B cell (primary cell): ENCODE results near the gene RHOU.

Experiments used
- CTCF ChIP-seq: fragments of 200-600 bp; IDR thresholded peaks from one replicate; pipeline ENCODE4 v1.8.0; 2022; ENCODE audit warnings: antibody characterized with exemption, mild to moderate bottlenecking
- EZH2 ChIP-seq: IDR thresholded peaks from 2 replicates; pipeline ENCODE4 v1.6.1; 2012; ENCODE audit warnings: borderline replicate concordance, low read depth, mild to moderate bottlenecking, moderate library complexity, low read length; ENCODE audit not compliant: insufficient read depth, poor library complexity, severe bottlenecking

- no peak for TF ChIP-seq EZH2
- no peak for TF ChIP-seq CTCF
Observed at GRCh38 chr1:228772516-228773212, 37.4 kb downstream of the RHOU start.
